Fibroblast of pulmonary artery (primary cell): ENCODE data around the gene SDK1.

Source experiments
- DNase-seq: peaks from one replicate; pipeline ENCODE4 v3.0.0-alpha.2; 2010; ENCODE audit warnings: low read depth
- H3K4me3 ChIP-seq: replicated peaks from 2 replicates; pipeline ENCODE4 v1.5.1; 2011; ENCODE audit warnings: low read depth, mild to moderate bottlenecking, control low read depth, low read length, moderate library complexity
- CTCF ChIP-seq: IDR thresholded peaks from 2 replicates; pipeline ENCODE4 v1.5.1; 2011; ENCODE audit warnings: mild to moderate bottlenecking, control low read depth, low read length, inconsistent platforms; ENCODE audit errors: missing control alignments

SDK1 gene

GRCh38 chr7:4145576-4145975, 844.5 kb downstream of the SDK1 start:
- no peak for DNase-seq

GRCh38 chr7:4147926-4148620, 847.0 kb downstream of the SDK1 start:
- no peak overlapping the region for H3K4me3 ChIP-seq
- DNase-seq, result no peak
- TF ChIP-seq CTCF, result no peak

More at GRCh38 chr7:4145576-4145975, 844.5 kb downstream of the SDK1 start:
- TF ChIP-seq CTCF, result no peak
- no peak overlapping the region for H3K4me3 ChIP-seq

GRCh38 chr7:4149236-4149635, 848.2 kb downstream of the SDK1 start:
- no peak for TF ChIP-seq CTCF
- H3K4me3 ChIP-seq, result no peak overlapping the region

GRCh38 chr7:4149645-4150044, 848.6 kb downstream of the SDK1 start:
- no peak for DNase-seq
- H3K4me3 ChIP-seq, result no peak overlapping the region
- no peak for TF ChIP-seq CTCF

More at GRCh38 chr7:4149236-4149635, 848.2 kb downstream of the SDK1 start:
- DNase-seq, result no peak

- H3K4me3 ChIP-seq, result no peak overlapping the region
- no peak for TF ChIP-seq CTCF
- DNase-seq, result no peak
Measured at GRCh38 chr7:4150731-4151130, 849.7 kb downstream of the SDK1 start.

GRCh38 chr7:4151524-4151923, 850.5 kb downstream of the SDK1 start:
- TF ChIP-seq CTCF, result no peak
- no peak for DNase-seq

GRCh38 chr7:4151926-4152549, 851.0 kb downstream of the SDK1 start:
- no peak for TF ChIP-seq CTCF
- no peak overlapping the region for H3K4me3 ChIP-seq
- no peak for DNase-seq

More at GRCh38 chr7:4151524-4151923, 850.5 kb downstream of the SDK1 start:
- H3K4me3 ChIP-seq, result no peak overlapping the region
